K562 (cell line): Measurements from ENCODE around the gene TDRD9.

Source experiments
- ASH1L ChIP-seq: fragments of 450-650 bp; IDR thresholded peaks from 2 replicates; pipeline ENCODE4 v1.6.1; 2018; ENCODE audit warnings: borderline replicate concordance, mild to moderate bottlenecking, low read depth; ENCODE audit not compliant: partially characterized antibody
- CTCF ChIP-seq, 3 experiments: IDR thresholded peaks in 2 of 3; conservative IDR thresholded peaks in 1 of 3; 2 replicates each; pipeline ENCODE4 v1.5.1; 2011 to 2012; ENCODE audit warnings: low read length in 3 of 3, mild to moderate bottlenecking in 3 of 3, control low read depth in 2 of 3, improper control_type of control experiment in 1 of 3, inconsistent platforms in 1 of 3, low read depth in 1 of 3, mixed read lengths in 1 of 3, moderate library complexity in 1 of 3; ENCODE audit not compliant: insufficient read depth in 2 of 3
- FOXA1 ChIP-seq: fragments of 450-650 bp; IDR thresholded peaks from 2 replicates; pipeline ENCODE4 v1.6.1; 2016; ENCODE audit warnings: mild to moderate bottlenecking, borderline replicate concordance
- JUN ChIP-seq, 2 experiments: sonication (generic) in 1 of 2; formaldehyde crosslinking in 1 of 2; IDR thresholded peaks; 2 replicates each; pipeline versions ENCODE4 v1.6.1 to v1.8.0; 2012 to 2022; ENCODE audit warnings: borderline replicate concordance in 2 of 2, mild to moderate bottlenecking in 2 of 2, improper control_type of control experiment in 1 of 2, low read depth in 1 of 2, low read length in 1 of 2, missing genetic modification reagents in 1 of 2
- TCF7 ChIP-seq: sonication (generic); IDR thresholded peaks from 2 replicates; pipeline ENCODE4 v1.6.1; 2016; ENCODE audit warnings: antibody characterized with exemption, borderline replicate concordance
- TEAD2 ChIP-seq: fragments of 450-650 bp; IDR thresholded peaks from 2 replicates; pipeline ENCODE4 v1.6.1; 2016; ENCODE audit warnings: missing genetic modification characterization, control low read depth, missing compliant biosample characterization
- XRCC5 ChIP-seq: fragments of 200-400 bp; formaldehyde crosslinking; IDR thresholded peaks from 2 replicates; pipeline ENCODE4 v1.6.1; 2017; ENCODE audit warnings: low read depth, mild to moderate bottlenecking, low read length

DNA sequence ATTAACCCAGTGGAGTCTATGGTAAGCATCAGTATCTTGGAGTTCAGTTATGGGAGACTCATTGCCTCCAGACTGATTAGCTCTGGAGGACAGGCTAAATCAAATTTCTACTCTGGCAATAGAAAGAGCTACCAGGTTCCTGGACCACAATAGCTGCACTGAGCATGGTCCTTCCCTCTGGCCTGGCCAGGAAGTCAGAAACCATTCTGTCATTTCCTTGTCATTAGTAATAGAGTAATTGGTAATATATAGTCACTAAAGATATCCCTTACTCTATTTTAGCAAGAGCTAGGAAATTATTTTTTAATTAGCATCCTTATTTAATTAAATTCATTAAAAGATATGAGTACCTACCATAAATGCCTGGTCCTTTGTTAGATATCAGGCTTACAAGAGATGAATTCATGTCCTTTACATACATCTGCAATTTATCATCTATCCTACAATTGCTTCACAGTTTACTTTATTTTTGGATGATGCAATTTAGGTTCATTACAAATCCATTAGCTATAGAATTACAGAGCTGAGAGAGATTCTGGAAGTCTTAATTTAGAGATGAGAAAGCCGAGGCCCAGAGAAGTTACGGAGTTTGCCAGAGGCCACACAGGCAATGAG lies 23.7 kb upstream of the TDRD9 start:
- TF ChIP-seq XRCC5 (no peak), TCF7 (no peak), TEAD2 (tag) (no peak), CTCF (IDR thresholded peaks at IDR 0.05 in 2 of 3, conservative IDR thresholded peaks at IDR 0.05 in 1 of 3; ENCODE audit: insufficient read depth in 2 of 3, low read depth in 1 of 3, low read length in 3 of 3) (no peak), ASH1L (no peak), JUN (IDR thresholded peaks at IDR 0.05; ENCODE audit: borderline replicate concordance, low read depth, low read length) (no peak), JUN (CRISPR knock-in tag; IDR thresholded peaks at IDR 0.05; ENCODE audit: borderline replicate concordance) (no peak), FOXA1 (no peak)
